Mononuclear cell (primary cell): ENCODE data around the gene PCDHGA1. TPM values are rescaled to one million over a fixed set of nuclear protein-coding genes. Genes with fewer than 3 reads are reported as not detected.

Experiments used
- H3K27me3 ChIP-seq: 2 replicates; pipeline ENCODE4 v1.6.0; 2011; ENCODE audit warnings: low read length, control low read depth; ENCODE audit not compliant: insufficient read depth
- H3K4me1 ChIP-seq: 2 replicates; pipeline ENCODE4 v1.5.1; 2011; ENCODE audit warnings: mild to moderate bottlenecking, low read length, control low read depth; ENCODE audit not compliant: insufficient read depth
- H3K4me3 ChIP-seq: 2 replicates; pipeline ENCODE4 v1.5.1; 2011; ENCODE audit warnings: mild to moderate bottlenecking, low read length, moderate library complexity
- H3K9me3 ChIP-seq: 2 replicates; pipeline ENCODE4 v1.5.1; 2011; ENCODE audit warnings: low read depth, mild to moderate bottlenecking, control low read depth, low read length
- total RNA-seq: library from RNA; depleted of rRNA; stranded (reverse); fragments of >200 nt; gene quantifications from one replicate; pipeline ENCODE4 v1.2.3, GENCODE V29; 2012

PCDHGA1 gene
- total RNA-seq, 1 donor, result not detected

- Histone ChIP-seq H3K4me3 (no peak overlapping the region), H3K9me3 (no peaks in the 10 kb centered on the region), H3K27me3 (peaks cover 65% of the 10 kb centered on the region), H3K4me1 (peaks cover 13% of the 10 kb centered on the region)
Measured at GRCh38 chr5:141492168-141492885, 162.0 kb downstream of the PCDHGA1 start.

- Histone ChIP-seq H3K4me3 (no peak overlapping the region), H3K9me3 (no peaks in the 10 kb centered on the region), H3K27me3 (peaks cover 61% of the 10 kb centered on the region), H3K4me1 (peaks cover 13% of the 10 kb centered on the region)
Measured at GRCh38 chr5:141493500-141494422, 163.4 kb downstream of the PCDHGA1 start.

GRCh38 chr5:141494761-141495452, 164.6 kb downstream of the PCDHGA1 start:
- Histone ChIP-seq H3K4me1 (peaks cover 13% of the 10 kb centered on the region), H3K27me3 (peaks cover 58% of the 10 kb centered on the region)

GRCh38 chr5:141495453-141495811, 165.1 kb downstream of the PCDHGA1 start:
- no peak overlapping the region for H3K4me3 ChIP-seq
- H3K27me3 ChIP-seq, result peaks cover 54% of the 10 kb centered on the region
- H3K4me1 ChIP-seq, result peaks cover 13% of the 10 kb centered on the region
- H3K9me3 ChIP-seq, result no peaks in the 10 kb centered on the region

More at GRCh38 chr5:141494761-141495452, 164.6 kb downstream of the PCDHGA1 start:
- no peaks in the 10 kb centered on the region for H3K9me3 ChIP-seq
- no peak overlapping the region for H3K4me3 ChIP-seq

GRCh38 chr5:141496038-141496437, 165.7 kb downstream of the PCDHGA1 start:
- Histone ChIP-seq H3K4me3 (no peak overlapping the region), H3K4me1 (peaks cover 13% of the 10 kb centered on the region), H3K9me3 (no peaks in the 10 kb centered on the region), H3K27me3 (peaks cover 49% of the 10 kb centered on the region)

- H3K27me3 ChIP-seq, result no peaks in the 10 kb centered on the region
- no peaks in the 10 kb centered on the region for H3K9me3 ChIP-seq
- H3K4me1 ChIP-seq, result no peaks in the 10 kb centered on the region
- no peak overlapping the region for H3K4me3 ChIP-seq
Measured at GRCh38 chr5:141501761-141502160, 171.4 kb downstream of the PCDHGA1 start.

- Histone ChIP-seq H3K9me3 (no peaks in the 10 kb centered on the region), H3K4me1 (no peaks in the 10 kb centered on the region), H3K4me3 (no peak overlapping the region), H3K27me3 (no peaks in the 10 kb centered on the region)
Measured at GRCh38 chr5:141503681-141504080, 173.4 kb downstream of the PCDHGA1 start.

- Histone ChIP-seq H3K4me1 (peaks cover 4% of the 10 kb centered on the region), H3K9me3 (no peaks in the 10 kb centered on the region), H3K4me3 (no peak overlapping the region), H3K27me3 (no peaks in the 10 kb centered on the region)
Measured at GRCh38 chr5:141504216-141504615, 173.9 kb downstream of the PCDHGA1 start.

GRCh38 chr5:141506381-141507155, 176.3 kb downstream of the PCDHGA1 start:
- Histone ChIP-seq H3K4me1 (peaks cover 6% of the 10 kb centered on the region), H3K27me3 (no peaks in the 10 kb centered on the region), H3K9me3 (no peaks in the 10 kb centered on the region), H3K4me3 (no peak overlapping the region)

GRCh38 chr5:141507387-141508091, 177.2 kb downstream of the PCDHGA1 start:
- no peaks in the 10 kb centered on the region for H3K9me3 ChIP-seq
- no peaks in the 10 kb centered on the region for H3K27me3 ChIP-seq
- no peak overlapping the region for H3K4me3 ChIP-seq
- peaks cover 9% of the 10 kb centered on the region for H3K4me1 ChIP-seq

GRCh38 chr5:141508440-141508797, 178.1 kb downstream of the PCDHGA1 start:
- Histone ChIP-seq H3K27me3 (no peaks in the 10 kb centered on the region), H3K9me3 (no peaks in the 10 kb centered on the region), H3K4me1 (peaks cover 18% of the 10 kb centered on the region), H3K4me3 (no peak overlapping the region)

GRCh38 chr5:141508798-141509611, 178.7 kb downstream of the PCDHGA1 start:
- H3K9me3 ChIP-seq, result no peaks in the 10 kb centered on the region
- H3K4me3 ChIP-seq, result no peak overlapping the region
- H3K27me3 ChIP-seq, result no peaks in the 10 kb centered on the region
- H3K4me1 ChIP-seq, result peaks cover 23% of the 10 kb centered on the region

- H3K4me1 ChIP-seq, result peaks cover 35% of the 10 kb centered on the region
- H3K4me3 ChIP-seq, result no peak overlapping the region
- H3K27me3 ChIP-seq, result no peaks in the 10 kb centered on the region
- no peaks in the 10 kb centered on the region for H3K9me3 ChIP-seq
Measured at GRCh38 chr5:141510160-141510559, 179.8 kb downstream of the PCDHGA1 start.
